ENCODE measurements around the gene DUSP8. TPM values are rescaled to one million over a fixed set of nuclear protein-coding genes. Genes with fewer than 3 reads are reported as not detected.
A peak's percentile ranks its signal among the peaks of the same experiment; 100 is the strongest.

DUSP8 gene
- total RNA-seq, 1 donor from 2014 or later = 18.0 TPM

DNA sequence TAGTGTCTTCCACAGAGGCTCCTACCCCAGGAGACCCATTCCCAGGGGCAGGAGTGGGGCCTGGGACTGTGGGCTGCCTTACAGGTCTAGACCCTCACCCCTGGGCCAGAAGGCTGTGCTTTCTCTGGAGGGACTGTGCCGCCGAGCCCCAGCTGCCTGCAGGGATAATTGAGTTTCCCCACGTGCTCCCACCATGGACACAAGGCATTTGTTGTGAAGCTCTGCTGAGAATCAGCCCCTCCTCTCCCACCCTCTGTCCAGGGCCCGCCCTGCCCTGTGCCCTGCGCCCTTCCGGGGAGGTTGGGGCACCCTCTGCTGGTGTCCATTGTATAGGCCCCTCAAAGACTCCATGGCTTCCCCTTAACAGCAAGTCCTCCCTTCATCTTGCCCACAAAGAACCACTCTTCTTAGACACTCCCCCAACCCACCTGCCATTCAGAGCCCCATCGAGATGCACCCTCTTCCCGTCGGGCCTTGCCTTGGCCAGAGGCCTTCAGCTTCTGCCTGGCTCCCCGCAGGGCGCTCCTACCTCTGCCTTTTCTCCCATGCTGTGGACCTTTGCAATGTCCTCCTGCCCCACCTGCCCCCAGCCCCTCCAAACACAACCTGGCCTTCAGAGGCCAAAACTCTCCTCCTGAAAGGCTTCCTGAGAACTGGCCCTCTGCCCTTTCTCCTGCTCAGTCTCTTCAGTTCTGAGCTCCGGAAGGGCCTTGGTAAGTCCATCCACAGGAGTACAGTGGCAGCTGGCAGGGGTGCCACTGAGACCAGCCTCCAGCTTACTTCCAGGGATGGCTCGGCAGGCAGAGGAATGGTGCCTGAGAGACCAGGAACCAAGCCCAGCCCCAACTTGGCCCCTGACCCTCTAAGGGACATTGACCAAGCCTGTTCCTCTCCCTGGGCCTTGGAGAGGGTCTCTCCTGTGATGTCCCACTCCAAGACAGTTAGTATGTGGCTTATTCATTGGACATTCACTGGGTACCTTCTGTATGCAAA, 22.4 kb downstream of the DUSP8 start:
- DNase-seq = no peak
- ATAC-seq = no peak
- Histone ChIP-seq H3K36me3 (no peaks in the 10 kb centered on the region), H3K27ac (no peak overlapping the region), H3K27me3 (peaks cover 28% of the 10 kb centered on the region), H3K4me3 (no peak overlapping the region), H3K9me3 (no peaks in the 10 kb centered on the region), H3K4me1 (peaks cover 24% of the 10 kb centered on the region)
- intact Hi-C loops (cut with DNase I) = no loop called here
- no peak for TF ChIP-seq CTCF (IDR thresholded peaks at IDR 0.05)

- Histone ChIP-seq H3K4me1 (peaks cover 24% of the 10 kb centered on the region), H3K27me3 (peaks cover 24% of the 10 kb centered on the region), H3K9me3 (no peaks in the 10 kb centered on the region), H3K36me3 (no peaks in the 10 kb centered on the region), H3K4me3 (peak overlapping the region; percentile 46), H3K27ac (no peak overlapping the region)
- ATAC-seq (peak; percentile 79), DNase-seq (peak; percentile 89)
- intact Hi-C loops (cut with DNase I) = no loop called here
- TF ChIP-seq CTCF (IDR thresholded peaks at IDR 0.05) = no peak
These were observed 23.6 kb downstream of the DUSP8 start for GRCh38 chr11:1548221-1549070.

GRCh38 chr11:1547467-1548098, 24.5 kb downstream of the DUSP8 start:
- H3K36me3 ChIP-seq = no peaks in the 10 kb centered on the region
- H3K9me3 ChIP-seq = no peaks in the 10 kb centered on the region
- H3K4me1 ChIP-seq = peaks cover 24% of the 10 kb centered on the region
- H3K27me3 ChIP-seq = peaks cover 25% of the 10 kb centered on the region
- intact Hi-C loops (cut with DNase I) = no loop called here
- TF ChIP-seq CTCF (IDR thresholded peaks at IDR 0.05) = no peak
- H3K27ac ChIP-seq = no peak overlapping the region
- H3K4me3 ChIP-seq = peak overlapping the region; percentile 46
- no peak for ATAC-seq
- no peak for DNase-seq

DNA sequence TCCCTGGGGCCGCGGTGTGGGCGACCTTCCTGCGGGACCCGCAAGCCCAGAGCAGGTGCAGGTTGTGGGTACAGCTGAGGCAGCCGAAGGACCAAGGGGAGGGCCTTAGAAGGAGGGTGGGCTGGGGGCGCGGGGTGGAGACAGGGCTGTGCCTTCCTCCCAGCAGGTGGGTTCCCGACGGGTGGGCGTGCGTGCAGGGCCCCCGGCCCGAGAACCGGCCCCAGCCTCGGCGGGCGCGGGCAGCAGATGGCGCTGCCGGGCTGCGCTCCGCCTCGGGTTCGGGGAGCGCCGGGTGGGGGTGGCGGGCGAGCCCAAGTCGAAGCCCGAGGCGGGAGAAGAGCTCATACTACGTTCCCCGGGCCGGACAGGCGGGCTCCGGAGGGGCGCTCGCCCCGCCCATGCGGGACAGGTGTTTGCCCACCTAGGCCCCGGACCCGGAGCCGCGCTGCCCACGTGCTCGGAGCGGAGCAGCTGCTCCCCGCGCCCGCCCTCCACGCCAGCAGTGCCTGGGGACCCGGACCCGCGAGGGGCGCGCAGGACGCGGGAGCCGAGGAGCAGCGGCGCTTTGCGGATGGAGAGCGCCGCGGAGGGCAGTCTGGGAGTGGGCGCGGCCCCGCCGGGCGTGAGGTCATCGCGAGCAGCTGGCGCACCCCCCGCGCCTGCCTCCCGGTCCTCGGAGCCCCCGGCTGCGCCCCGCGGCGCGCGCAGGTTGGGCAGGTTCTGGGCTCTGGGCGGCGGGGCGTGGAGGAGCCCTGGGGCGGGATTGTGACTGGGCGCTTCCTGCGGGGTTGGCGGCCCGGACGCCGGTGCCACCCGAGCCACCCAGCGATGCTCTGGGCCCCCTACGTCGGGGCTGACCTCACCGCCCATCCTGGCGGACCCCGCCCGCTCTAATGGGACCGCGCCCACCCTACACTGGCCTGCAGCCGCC, 25.3 kb downstream of the DUSP8 start:
- Histone ChIP-seq H3K27me3 (peaks cover 25% of the 10 kb centered on the region), H3K9me3 (no peaks in the 10 kb centered on the region), H3K4me1 (peaks cover 24% of the 10 kb centered on the region), H3K27ac (no peak overlapping the region), H3K4me3 (peak overlapping the region; percentile 46), H3K36me3 (no peaks in the 10 kb centered on the region)
- ATAC-seq (peak; percentile 74), DNase-seq (peak; percentile 83)
- intact Hi-C loops (cut with DNase I) = no loop called here
- TF ChIP-seq CTCF (IDR thresholded peaks at IDR 0.05) = peak; percentile 70
